GM12878 (cell line): ENCODE data around the gene OR51F1. TPM values are rescaled to one million over a fixed set of nuclear protein-coding genes. Genes with fewer than 3 reads are reported as not detected.
"Not testable (repeated sequence)": the region's sequence is repeated elsewhere in the genome, so short reads cannot be mapped to it uniquely, and the experiment has no call there.

ENCODE experiments used
- ATAC-seq: fragments of 200-7000 bp; cut with Tn5 transposase; 3 replicates; pipeline ENCODE4 v1.9.1; 2020; ENCODE audit warnings: mild to moderate bottlenecking, moderate library complexity
- BruUV-seq: library from RNA; stranded (reverse); fragments of 400-500 nt; replicated peaks from 2 replicates; lab custom pipeline; 2021; lab: Mats Ljungman, UMichigan
- CTCF ChIA-PET: fragments of 300-600 bp; sonication (Branson Sonifier 250); formaldehyde crosslinking; extraction: SDS; loops from one replicate; lab custom pipeline; 2021; ENCODE audit warnings: inconsistent platforms; lab: Yijun Ruan, JAX
- POLR2A ChIA-PET: fragments of 350-600 bp; formaldehyde crosslinking; extraction: SDS; loops from one replicate; lab custom pipeline; 2021; ENCODE audit warnings: inconsistent platforms; lab: Charles Lee
- RAD21 ChIA-PET: fragments of 300-600 bp; sonication (Branson Sonifier 250); formaldehyde crosslinking; loops from one replicate; lab custom pipeline; 2023; ENCODE audit warnings: antibody characterized with exemption; ENCODE audit not compliant: unreplicated experiment; lab: Charles Lee
- SMC1A ChIA-PET: fragments of 300-600 bp; sonication (Branson Sonifier 250); formaldehyde crosslinking; loops from one replicate; lab custom pipeline; 2023; ENCODE audit not compliant: unreplicated experiment, uncharacterized antibody; lab: Charles Lee
- DNase-seq: peaks from one replicate; pipeline ENCODE4 v3.0.0-alpha.2; 2011; ENCODE audit warnings: low read depth, low spot score
- FAIRE-seq: peaks from 3 replicates; lab custom pipeline; 2011; peaks lifted over from hg19 to GRCh38; lab: Jason Lieb, UNC
- H2AFZ ChIP-seq: 2 replicates; pipeline ENCODE4 v1.6.0; 2011; ENCODE audit warnings: low read depth, low read length, control low read depth; ENCODE audit not compliant: control insufficient read depth
- H3K27ac ChIP-seq: 2 replicates; pipeline ENCODE4 v1.5.1; 2011; ENCODE audit warnings: control low read depth; ENCODE audit not compliant: control insufficient read depth, insufficient read depth
- H3K27me3 ChIP-seq, 2 experiments: replicated peaks in 1 of 2; 2 replicates each; pipeline versions ENCODE4 v1.6.0 to v1.6.1; 2011; ENCODE audit warnings: low read length in 1 of 2; ENCODE audit not compliant: control insufficient read depth in 2 of 2, insufficient read depth in 2 of 2
- H3K36me3 ChIP-seq, 2 experiments: 2 replicates each; pipeline ENCODE4 v1.5.1; 2011; ENCODE audit warnings: low read length in 1 of 2; ENCODE audit not compliant: control insufficient read depth in 2 of 2, insufficient read depth in 2 of 2
- H3K4me1 ChIP-seq: 2 replicates; pipeline ENCODE4 v1.6.1; 2011; ENCODE audit warnings: mild to moderate bottlenecking, low read length, moderate library complexity, mixed read lengths; ENCODE audit not compliant: control insufficient read depth, insufficient read depth
- H3K4me2 ChIP-seq: 2 replicates; pipeline ENCODE4 v1.6.0; 2011; ENCODE audit warnings: control low read depth; ENCODE audit not compliant: control insufficient read depth, insufficient read depth
- H3K4me3 ChIP-seq: fragments of 200-600 bp; sonication (generic); 2 replicates; pipeline ENCODE4 v1.5.1; 2016
- H3K79me2 ChIP-seq: 2 replicates; pipeline ENCODE4 v1.6.0; 2011; ENCODE audit warnings: low read length; ENCODE audit not compliant: control insufficient read depth, insufficient read depth
- H3K9ac ChIP-seq: 2 replicates; pipeline ENCODE4 v1.8.0; 2011; ENCODE audit warnings: low read length, control low read depth, mixed read lengths; ENCODE audit not compliant: control insufficient read depth, insufficient read depth
- H3K9me3 ChIP-seq: replicated peaks from 3 replicates; pipeline ENCODE4 v1.5.1; 2011; ENCODE audit warnings: mild to moderate bottlenecking, low read length; ENCODE audit not compliant: control insufficient read depth, insufficient read depth
- H4K20me1 ChIP-seq: 2 replicates; pipeline ENCODE4 v1.6.0; 2011; ENCODE audit not compliant: control insufficient read depth, insufficient read depth
- CHD2 ChIP-seq: IDR thresholded peaks from 2 replicates; pipeline ENCODE4 v1.6.1; 2011; ENCODE audit warnings: low read depth, low read length, improper control_type of control experiment, borderline replicate concordance
- FOXM1 ChIP-seq: IDR thresholded peaks from 2 replicates; pipeline ENCODE4 v1.6.1; 2012; ENCODE audit warnings: low read depth, mild to moderate bottlenecking, inconsistent platforms, low read length, moderate library complexity
- IKZF2 ChIP-seq, 2 experiments: fragments of 450-650 bp; IDR thresholded peaks; 2 replicates each; pipeline ENCODE4 v1.6.1; 2017; ENCODE audit warnings: mild to moderate bottlenecking in 2 of 2, moderate library complexity in 2 of 2
- KDM1A ChIP-seq: fragments of 200-600 bp; sonication (generic); IDR thresholded peaks from 2 replicates; pipeline ENCODE4 v1.6.1; 2016; ENCODE audit warnings: borderline replicate concordance
- LARP7 ChIP-seq: fragments of 450-650 bp; IDR thresholded peaks from 2 replicates; pipeline ENCODE4 v1.6.1; 2017; ENCODE audit warnings: mild to moderate bottlenecking
- MEF2B ChIP-seq: fragments of 450-650 bp; IDR thresholded peaks from 2 replicates; pipeline ENCODE4 v1.6.1; 2018; ENCODE audit warnings: mild to moderate bottlenecking, moderate library complexity; ENCODE audit not compliant: partially characterized antibody, poor library complexity, severe bottlenecking
- MYC ChIP-seq: IDR thresholded peaks from 2 replicates; pipeline ENCODE4 v1.6.1; 2011; ENCODE audit warnings: mild to moderate bottlenecking, low read length, moderate library complexity, inconsistent platforms; ENCODE audit not compliant: insufficient read depth, insufficient replicate concordance, insufficient read length, severe bottlenecking
- POLR2A ChIP-seq: IDR thresholded peaks from 2 replicates; pipeline ENCODE4 v1.6.1; 2011; ENCODE audit warnings: low read depth, mild to moderate bottlenecking, low read length
- POLR2AphosphoS5 ChIP-seq: IDR thresholded peaks from 2 replicates; pipeline ENCODE4 v1.6.1; 2011; ENCODE audit warnings: mild to moderate bottlenecking, low read length, inconsistent platforms
- RBBP5 ChIP-seq: fragments of 200-600 bp; sonication (generic); conservative IDR thresholded peaks from 2 replicates; pipeline ENCODE4 v1.6.1; 2016
- WGBS: methylation state at CpG from one replicate; pipeline ENCODE4 v1.1.6; 2016; ENCODE audit warnings: low lambda C conversion rate; ENCODE audit not compliant: insufficient replicate concordance, insufficient coverage; ENCODE audit errors: missing lambda C conversion rate; 5-methylcytosine and 5-hydroxymethylcytosine counted together
- in situ Hi-C: fragments of 300-500 bp; cut with MboI; formaldehyde crosslinking; loops from 9 replicates; pipeline ENCODE4 v1.14.3; 2018; ENCODE audit warnings: mixed read lengths
- intact Hi-C: fragments of 100-400 bp; cut with micrococcal nuclease; formaldehyde crosslinking; loops from one replicate; pipeline ENCODE4 v1.14.2; 2022; ENCODE audit not compliant: unreplicated experiment
- polyA plus RNA-seq, 11 experiments: library from polyadenylated mRNA; depleted of rRNA in 4 of 11; unstranded in 6 of 11; stranded (reverse) in 5 of 11; fragments of >200 nt; fragmentation: Nextera tagmentation in 4 of 11; fragmentation: Illumina TruSeq in 1 of 11; extraction: Ambion mirVana in 4 of 11; extraction: Trizol in 1 of 11; gene quantifications; 1 replicate in 1 of 11; 2 replicates in 10 of 11; pipeline versions ENCODE4 v1.2.1 to v1.2.3, GENCODE V29; 2011 to 2016; ENCODE audit warnings: inconsistent platforms in 2 of 11, missing spikeins in 2 of 11, low read depth in 1 of 11
- total RNA-seq, 4 experiments: library from RNA; depleted of rRNA in 3 of 4; stranded (reverse); fragments of >200 nt in 3 of 4; fragmentation: Illumina TruSeq in 1 of 4; extraction: Trizol in 1 of 4; gene quantifications; 2 replicates each; pipeline versions ENCODE4 v1.2.1 to v1.2.3, GENCODE V29; 2013 to 2021
- TF ChIP-seq, protein P1 (sequence below): IDR thresholded peaks from 2 replicates; pipeline ENCODE4 v1.6.1; 2011; ENCODE audit warnings: low read depth, low read length, improper control_type of control experiment, borderline replicate concordance
- TF ChIP-seq, protein P2 (sequence below): IDR thresholded peaks from 2 replicates; pipeline ENCODE4 v1.6.1; 2012; ENCODE audit warnings: low read depth, low read length, improper control_type of control experiment

The OR51F1 gene
- total and polyA plus RNA-seq, 10 of the 15 experiments (the other 5 are each of a cell fraction or from before 2014, with no cell fraction given): not detected

- CTCF ChIA-PET, H3K27me3 ChIP-seq, H3K9me3 ChIP-seq, DNase-seq, BruUV-seq, intact Hi-C loops, in situ Hi-C loops, H3K27ac ChIP-seq, SMC1A ChIA-PET, FAIRE-seq, H3K9ac ChIP-seq, H3K4me1 ChIP-seq, RAD21 ChIA-PET, H3K4me2 ChIP-seq, POLR2A ChIA-PET, H3K79me2 ChIP-seq, ATAC-seq, H3K4me3 ChIP-seq, H3K36me3 ChIP-seq, H4K20me1 ChIP-seq, H2AFZ ChIP-seq: not testable (repeated sequence)
- WGBS: 54% methylated on average over 3 of the region's 5 CpGs
Observed at GRCh38 chr11:4801316-4801715, 31.6 kb upstream of the OR51F1 start.

DNA sequence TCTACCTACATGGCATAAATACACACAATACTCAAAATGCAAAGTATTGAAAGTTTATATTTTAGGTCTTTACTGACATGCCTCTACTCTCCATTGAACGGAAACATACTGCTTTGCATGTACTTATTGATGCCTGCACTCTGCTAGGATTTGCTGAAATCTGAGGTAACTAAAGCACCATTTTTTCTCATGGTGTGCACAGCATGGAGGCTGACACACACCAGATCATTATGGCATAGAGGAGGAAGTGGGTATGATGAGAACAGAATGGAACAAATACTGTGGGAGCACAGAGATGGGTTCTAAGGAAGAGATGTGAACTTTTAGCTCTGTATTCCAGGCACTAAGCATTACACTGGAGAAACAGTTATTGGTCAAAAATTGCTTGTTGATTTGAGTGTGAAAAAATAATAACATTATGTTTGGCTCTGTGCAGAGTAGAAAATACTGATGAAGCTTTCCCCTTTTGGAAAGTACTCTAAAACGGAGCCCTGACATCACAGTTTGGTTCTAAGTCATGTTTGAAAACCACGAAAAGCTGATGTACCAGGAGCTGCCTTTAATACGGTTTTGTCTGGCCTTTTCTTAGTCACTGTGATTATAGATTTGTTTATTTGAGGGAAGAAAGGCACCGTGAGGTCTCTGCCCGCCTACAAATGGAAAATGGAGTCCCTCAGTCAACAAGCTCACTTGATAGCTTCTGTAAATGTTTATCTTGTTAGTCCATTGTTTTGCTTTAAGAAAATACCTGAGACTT lies 28.9 kb upstream of the OR51F1 start:
- no TSS peak for BruUV-seq
- no peak for TF ChIP-seq FOXM1
- TF ChIP-seq, protein P1, sequence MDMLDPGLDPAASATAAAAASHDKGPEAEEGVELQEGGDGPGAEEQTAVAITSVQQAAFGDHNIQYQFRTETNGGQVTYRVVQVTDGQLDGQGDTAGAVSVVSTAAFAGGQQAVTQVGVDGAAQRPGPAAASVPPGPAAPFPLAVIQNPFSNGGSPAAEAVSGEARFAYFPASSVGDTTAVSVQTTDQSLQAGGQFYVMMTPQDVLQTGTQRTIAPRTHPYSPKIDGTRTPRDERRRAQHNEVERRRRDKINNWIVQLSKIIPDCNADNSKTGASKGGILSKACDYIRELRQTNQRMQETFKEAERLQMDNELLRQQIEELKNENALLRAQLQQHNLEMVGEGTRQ: no peak
- TF ChIP-seq MEF2B: no peak
- TF ChIP-seq KDM1A: no peak
- TF ChIP-seq, protein P2, sequence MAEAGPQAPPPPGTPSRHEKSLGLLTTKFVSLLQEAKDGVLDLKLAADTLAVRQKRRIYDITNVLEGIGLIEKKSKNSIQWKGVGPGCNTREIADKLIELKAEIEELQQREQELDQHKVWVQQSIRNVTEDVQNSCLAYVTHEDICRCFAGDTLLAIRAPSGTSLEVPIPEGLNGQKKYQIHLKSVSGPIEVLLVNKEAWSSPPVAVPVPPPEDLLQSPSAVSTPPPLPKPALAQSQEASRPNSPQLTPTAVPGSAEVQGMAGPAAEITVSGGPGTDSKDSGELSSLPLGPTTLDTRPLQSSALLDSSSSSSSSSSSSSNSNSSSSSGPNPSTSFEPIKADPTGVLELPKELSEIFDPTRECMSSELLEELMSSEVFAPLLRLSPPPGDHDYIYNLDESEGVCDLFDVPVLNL: no peak
- no peak for TF ChIP-seq POLR2A
- TF ChIP-seq RBBP5: no peak
- TF ChIP-seq CHD2: no peak
- no peak for TF ChIP-seq POLR2AphosphoS5
- TF ChIP-seq MYC: no peak
- no peak for TF ChIP-seq LARP7
- TF ChIP-seq IKZF2 (IDR thresholded peaks at IDR 0.05): no peak
- Histone ChIP-seq H3K27me3 (peaks cover 0 to 2% of the 10 kb centered on the region in 2 experiments; a peak in 1 of 4 replicates), H3K4me3 (no peak overlapping the region), H3K4me1 (no peaks in the 10 kb centered on the region), H2AFZ (no peak overlapping the region), H3K4me2 (no peak overlapping the region), H3K79me2 (no peaks in the 10 kb centered on the region), H3K9me3 (no peaks in the 10 kb centered on the region), H3K27ac (no peak overlapping the region), H3K9ac (no peak overlapping the region), H4K20me1 (no peaks in the 10 kb centered on the region), H3K36me3 (no peaks in the 10 kb centered on the region)
- ChIA-PET CTCF (no interaction called here), RAD21 (no interaction called here), SMC1A (interaction anchor here (0.9 kb wide), 1 partner anchor 16 kb away, joined by 3 read pairs; no protein-coding TSS in a partner anchor), POLR2A (no interaction called here)
- 2% methylated on average over 6 of the region's 6 CpGs for WGBS
- intact Hi-C loops: no loop called here
- FAIRE-seq (no peak), ATAC-seq (no peak), DNase-seq (no peak)
- in situ Hi-C loops: no loop called here
